HL-60 (cell line): ENCODE measurements around the gene MARVELD1.

Experiments
- DNase-seq, 2 experiments: peaks; one replicate each; pipeline ENCODE4 v3.0.0-alpha.2; 2010 to 2020; ENCODE audit warnings: low read depth in 1 of 2, low spot score in 1 of 2
- H3K27ac ChIP-seq: fragments of 250-450 bp; sonication (Bioruptor Pico); replicated peaks from 2 replicates; pipeline ENCODE4 v1.5.1; 2020; ENCODE audit warnings: mild to moderate bottlenecking, moderate library complexity
- H3K27me3 ChIP-seq: fragments of 250-450 bp; sonication (Bioruptor Pico); 2 replicates; pipeline ENCODE4 v1.5.1; 2021; ENCODE audit warnings: mild to moderate bottlenecking, moderate library complexity; ENCODE audit not compliant: insufficient read depth, poor library complexity, severe bottlenecking
- H3K4me3 ChIP-seq: replicated peaks from 2 replicates; pipeline ENCODE4 v1.5.1; 2011; ENCODE audit warnings: mild to moderate bottlenecking, control low read depth, low read length; ENCODE audit not compliant: insufficient read depth
- CTCF ChIP-seq: IDR thresholded peaks from one replicate; pipeline ENCODE4 v1.5.1; 2011; ENCODE audit warnings: low read length, control low read depth, inconsistent platforms; ENCODE audit not compliant: insufficient read depth
- GABPA ChIP-seq: IDR thresholded peaks from 2 replicates; pipeline ENCODE4 v1.6.1; 2012; ENCODE audit warnings: low read depth
- POLR2AphosphoS5 ChIP-seq: IDR thresholded peaks from 2 replicates; pipeline ENCODE4 v1.6.1; 2012; ENCODE audit warnings: low read depth
- REST ChIP-seq: IDR thresholded peaks from 2 replicates; pipeline ENCODE4 v1.6.1; 2012; ENCODE audit warnings: low read depth; ENCODE audit not compliant: insufficient replicate concordance
- SPI1 ChIP-seq: IDR thresholded peaks from 2 replicates; pipeline ENCODE4 v1.6.1; 2012; ENCODE audit warnings: low read depth, mild to moderate bottlenecking, borderline replicate concordance

MARVELD1 gene

DNA sequence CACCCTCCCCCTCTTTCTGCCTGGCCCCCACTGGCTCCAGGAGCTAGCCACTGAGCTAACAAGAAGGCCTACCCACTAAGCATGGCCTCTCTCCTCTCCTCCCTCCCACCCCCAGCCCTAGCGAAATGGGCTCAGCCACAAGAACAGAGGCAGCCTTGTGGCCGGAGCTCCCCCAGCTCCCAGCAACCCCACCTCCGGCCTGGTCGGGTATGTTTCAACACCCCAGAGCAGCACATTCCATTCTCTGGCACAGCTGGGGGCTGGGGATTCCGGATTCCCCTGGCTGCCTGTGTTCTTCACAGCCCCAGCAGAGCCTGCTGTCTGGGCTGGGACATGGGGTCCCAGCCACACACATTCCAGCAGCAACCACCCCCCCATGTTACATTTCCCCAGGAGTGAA is 49.3 kb downstream of the MARVELD1 start:
- no peak for TF ChIP-seq POLR2AphosphoS5
- no peak for TF ChIP-seq CTCF
- no peak for TF ChIP-seq GABPA
- no peak for TF ChIP-seq REST
- TF ChIP-seq SPI1: no peak
- Histone ChIP-seq H3K27me3 (no peaks in the 10 kb centered on the region), H3K27ac (no peak overlapping the region), H3K4me3 (no peak overlapping the region)
- no peak for DNase-seq

DNA sequence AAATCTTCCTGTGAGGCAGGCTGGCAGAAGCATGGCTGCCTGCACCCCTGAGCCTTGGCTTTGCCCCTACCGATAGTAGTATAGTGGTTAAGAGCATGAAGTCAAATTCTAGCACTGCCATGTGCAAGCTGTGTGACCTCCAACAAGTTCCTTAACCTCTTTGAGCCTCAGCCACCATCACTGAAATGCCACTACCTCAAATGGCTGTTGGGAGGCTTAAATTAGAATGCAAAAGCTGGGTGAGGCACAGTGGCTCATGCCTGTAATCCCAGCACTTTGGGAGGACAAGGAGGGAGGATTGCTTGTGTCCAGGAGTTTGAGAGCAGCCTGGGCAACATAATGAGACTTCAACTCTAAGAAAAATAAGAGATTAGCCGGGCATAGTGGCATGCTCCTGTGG is 49.9 kb downstream of the MARVELD1 start:
- Histone ChIP-seq H3K4me3 (no peak overlapping the region), H3K27me3 (no peaks in the 10 kb centered on the region), H3K27ac (no peak overlapping the region)
- no peak for TF ChIP-seq SPI1
- TF ChIP-seq POLR2AphosphoS5: no peak
- no peak for TF ChIP-seq REST
- no peak for TF ChIP-seq GABPA
- TF ChIP-seq CTCF: no peak
- DNase-seq: no peak

DNA sequence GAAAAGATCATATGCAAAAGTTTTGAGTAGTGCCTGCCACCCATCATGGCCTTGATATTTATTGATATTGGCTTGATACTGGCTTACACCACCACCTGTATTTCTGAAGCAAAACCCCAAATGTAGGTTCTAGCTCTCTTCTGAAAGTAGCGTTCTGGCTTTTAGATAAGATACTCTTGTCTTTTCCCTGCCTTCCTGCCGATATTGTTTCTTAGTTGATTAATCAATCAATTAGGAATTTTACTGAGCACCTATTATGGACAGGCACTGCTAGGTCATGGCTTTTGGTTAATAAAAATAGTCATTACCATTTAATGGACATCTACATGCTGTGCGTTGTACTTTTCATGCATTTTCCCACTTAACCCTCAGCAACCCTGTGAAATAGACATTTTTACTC is 50.4 kb downstream of the MARVELD1 start:
- no peak for TF ChIP-seq POLR2AphosphoS5
- TF ChIP-seq GABPA: no peak
- no peak for TF ChIP-seq REST
- TF ChIP-seq SPI1: no peak

DNA sequence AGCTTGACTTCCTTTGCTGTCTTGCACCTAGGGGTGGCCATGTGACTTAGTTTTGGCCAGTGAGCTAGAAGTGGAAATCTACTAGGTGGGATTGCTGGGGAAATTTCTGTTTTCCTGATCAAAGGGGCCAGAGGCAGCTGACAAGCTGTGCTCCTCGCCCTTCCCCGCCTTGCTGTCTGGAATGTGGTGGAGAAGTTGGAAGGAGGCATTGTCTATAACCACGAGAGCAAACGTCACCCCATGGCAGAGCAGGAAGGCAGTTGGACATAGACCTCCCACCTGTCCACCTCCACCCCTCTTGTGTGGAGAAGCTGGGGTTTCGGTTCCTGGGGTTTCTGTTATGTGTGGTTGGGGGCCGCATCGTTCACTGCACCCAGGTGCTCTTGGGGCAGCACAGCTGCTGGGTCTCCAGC is 51.0 kb downstream of the MARVELD1 start:
- TF ChIP-seq SPI1: no peak
- TF ChIP-seq GABPA: no peak
- TF ChIP-seq POLR2AphosphoS5: no peak
- no peak for TF ChIP-seq REST
- no peak for TF ChIP-seq CTCF
- no peak overlapping the region for H3K4me3 ChIP-seq
- DNase-seq: no peak
- peaks cover 3% of the 10 kb centered on the region for H3K27me3 ChIP-seq
- no peak overlapping the region for H3K27ac ChIP-seq

More for the DNA sequence above, 50.4 kb downstream of the MARVELD1 start:
- Histone ChIP-seq H3K27me3 (peaks cover under 1% of the 10 kb centered on the region), H3K27ac (no peak overlapping the region), H3K4me3 (no peak overlapping the region)
- no peak for DNase-seq
